Subcutaneous adipose tissue (tissue), 4 donors: ENCODE results near the gene ASS1. TPM values are rescaled to one million over a fixed set of nuclear protein-coding genes. Genes with fewer than 3 reads are reported as not detected.

Experiments used
- CTCF ChIP-seq: fragments of 450-650 bp; IDR thresholded peaks from one replicate; pipeline ENCODE4 v1.5.1; 2016; ENCODE audit warnings: low read depth, mild to moderate bottlenecking, control low read depth, antibody characterized with exemption, moderate library complexity
- small RNA-seq: library from RNA; depleted of rRNA; stranded (forward); fragments of <200 nt; gene quantifications from one replicate; pipeline ENCODE3, GENCODE V24; 2016
- total RNA-seq, 4 donors: library from RNA; depleted of rRNA; stranded (reverse); fragments of >200 nt; gene quantifications; one replicate each; pipeline ENCODE4 v1.1.0, GENCODE V29; 2016

Gene ASS1
- total RNA-seq, 4 donors from 2014 or later = 302 to 485 (median 393) TPM

- no peak for TF ChIP-seq CTCF
These were observed 97.9 kb downstream of the ASS1 start for GRCh38 chr9:130542457-130543228.

GRCh38 chr9:130543368-130543767, 98.6 kb downstream of the ASS1 start:
- TF ChIP-seq CTCF = no peak

GRCh38 chr9:130543859-130544258, 99.1 kb downstream of the ASS1 start:
- TF ChIP-seq CTCF = no peak

GRCh38 chr9:130544364-130544763, 99.6 kb downstream of the ASS1 start:
- TF ChIP-seq CTCF = no peak

GRCh38 chr9:130548103-130548502, 103.3 kb downstream of the ASS1 start:
- no peak for TF ChIP-seq CTCF

- TF ChIP-seq CTCF = no peak
These were observed 104.5 kb downstream of the ASS1 start for GRCh38 chr9:130549093-130549735.

Small RNA genes within 50 kb of the gene (small RNA-seq; reads per million reads assigned to genes)
- not detected for gene RN7SL665P

Other genes with a start within 250 kb of the ASS1 start
- gene HMCN2, start 179.2 kb upstream of the ASS1 start, total RNA-seq = 1 to 10 TPM in 3 of 4 donors, under 1 TPM in 1; 0.68 to 9.2 (median 4.7) TPM
- gene FUBP3, start 134.6 kb downstream of the ASS1 start, total RNA-seq = 10 to 100 TPM; 29.9 to 39.9 (median 37.9) TPM
- not detected for gene PRDM12, start 219.6 kb downstream of the ASS1 start, total RNA-seq
- gene EXOSC2, start 248.8 kb downstream of the ASS1 start, total RNA-seq = 10 to 100 TPM; 12.2 to 18.8 (median 14.9) TPM